H9 (cell line): Measurements from ENCODE around the gene NGF. TPM values are rescaled to one million over a fixed set of nuclear protein-coding genes. Genes with fewer than 3 reads are reported as not detected.

Experiments used
- DNase-seq: peaks from one replicate; pipeline ENCODE4 v3.0.0-alpha.2; 2017
- H2AFZ ChIP-seq: one replicate; pipeline ENCODE4 v1.6.1; 2013; ENCODE audit warnings: mild to moderate bottlenecking, low read length, control low read depth, moderate library complexity
- H2AK5ac ChIP-seq: 2 replicates; pipeline ENCODE4 v1.6.1; 2013; ENCODE audit warnings: low read length, control low read depth, mixed read lengths; ENCODE audit not compliant: insufficient read length
- H2BK120ac ChIP-seq: one replicate; pipeline ENCODE4 v1.6.1; 2013; ENCODE audit warnings: low read depth, mild to moderate bottlenecking, low read length, control low read depth, inconsistent platforms; ENCODE audit not compliant: poor library complexity, severe bottlenecking
- H2BK12ac ChIP-seq: 2 replicates; pipeline ENCODE4 v1.6.1; 2013; ENCODE audit warnings: low read length, control low read depth, mixed read lengths, low read depth; ENCODE audit not compliant: insufficient read length
- H2BK15ac ChIP-seq: 2 replicates; pipeline ENCODE4 v1.6.1; 2013; ENCODE audit warnings: low read depth, low read length, control low read depth
- H2BK20ac ChIP-seq: one replicate; pipeline ENCODE4 v1.6.1; 2013; ENCODE audit warnings: low read depth, mild to moderate bottlenecking, low read length, control low read depth, inconsistent platforms; ENCODE audit not compliant: poor library complexity, severe bottlenecking
- H2BK5ac ChIP-seq: 2 replicates; pipeline ENCODE4 v1.6.1; 2013; ENCODE audit warnings: low read length, control low read depth, mixed read lengths; ENCODE audit not compliant: insufficient read length
- H3K14ac ChIP-seq: 2 replicates; pipeline ENCODE4 v1.6.1; 2013; ENCODE audit warnings: low read length, control low read depth; ENCODE audit not compliant: insufficient read depth
- H3K18ac ChIP-seq: 2 replicates; pipeline ENCODE4 v1.6.1; 2013; ENCODE audit warnings: low read depth, mild to moderate bottlenecking, mixed read lengths, low read length, control low read depth; ENCODE audit not compliant: insufficient read length
- H3K23ac ChIP-seq: 2 replicates; pipeline ENCODE4 v1.6.1; 2013; ENCODE audit warnings: low read length, control low read depth, mixed read lengths, low read depth; ENCODE audit not compliant: insufficient read length
- H3K23me2 ChIP-seq: 2 replicates; pipeline ENCODE4 v1.6.1; 2013; ENCODE audit warnings: low read depth, mild to moderate bottlenecking, mixed read lengths, low read length, control low read depth; ENCODE audit not compliant: insufficient read length, poor library complexity, severe bottlenecking
- H3K27ac ChIP-seq: 2 replicates; pipeline ENCODE4 v1.5.1; 2013; ENCODE audit warnings: low read length, control low read depth, mixed read lengths, low read depth; ENCODE audit not compliant: insufficient read length
- H3K27me3 ChIP-seq: 2 replicates; pipeline ENCODE4 v1.6.1; 2013; ENCODE audit warnings: low read length, control low read depth, inconsistent platforms; ENCODE audit not compliant: insufficient read depth
- H3K4ac ChIP-seq: 2 replicates; pipeline ENCODE4 v1.6.1; 2013; ENCODE audit warnings: low read depth, mild to moderate bottlenecking, control low read depth, inconsistent platforms, low read length, moderate library complexity
- H3K4me1 ChIP-seq: 2 replicates; pipeline ENCODE4 v1.6.1; 2013; ENCODE audit warnings: low read length, control low read depth, inconsistent platforms; ENCODE audit not compliant: insufficient read depth
- H3K4me2 ChIP-seq: 2 replicates; pipeline ENCODE4 v1.6.1; 2013; ENCODE audit warnings: low read length, control low read depth, mixed read lengths; ENCODE audit not compliant: insufficient read length, insufficient read depth
- H3K56ac ChIP-seq: 2 replicates; pipeline ENCODE4 v1.6.1; 2013; ENCODE audit warnings: low read depth, mild to moderate bottlenecking, mixed read lengths, low read length, control low read depth; ENCODE audit not compliant: insufficient read length
- H3K79me1 ChIP-seq: 2 replicates; pipeline ENCODE4 v1.6.1; 2013; ENCODE audit warnings: low read depth, mild to moderate bottlenecking, moderate library complexity, low read length, control low read depth, inconsistent platforms; ENCODE audit not compliant: insufficient read depth, poor library complexity, severe bottlenecking
- H3K79me2 ChIP-seq: 2 replicates; pipeline ENCODE4 v1.6.1; 2013; ENCODE audit warnings: low read length, control low read depth, inconsistent platforms; ENCODE audit not compliant: insufficient read depth
- H3K9ac ChIP-seq: 2 replicates; pipeline ENCODE4 v1.6.1; 2013; ENCODE audit warnings: low read length, control low read depth, mixed read lengths; ENCODE audit not compliant: insufficient read length; ENCODE audit errors: extremely low read depth
- H3K9me3 ChIP-seq: one replicate; pipeline ENCODE4 v1.6.1; 2013; ENCODE audit warnings: low read depth, low read length, inconsistent platforms; ENCODE audit not compliant: control insufficient read depth
- H3T11ph ChIP-seq: one replicate; pipeline ENCODE4 v1.6.1; 2013; ENCODE audit warnings: mild to moderate bottlenecking, low read length, control low read depth, inconsistent platforms
- H4K20me1 ChIP-seq: one replicate; pipeline ENCODE4 v1.6.1; 2013; ENCODE audit not compliant: control insufficient read depth, insufficient read length, insufficient read depth
- H4K5ac ChIP-seq: 2 replicates; pipeline ENCODE4 v1.6.1; 2013; ENCODE audit warnings: low read depth, mild to moderate bottlenecking, mixed read lengths, low read length, control low read depth; ENCODE audit not compliant: insufficient read length
- H4K8ac ChIP-seq: replicated peaks from 2 replicates; pipeline ENCODE4 v1.6.1; 2013; ENCODE audit warnings: low read length, control low read depth, mixed read lengths, low read depth; ENCODE audit not compliant: insufficient read length
- H4K91ac ChIP-seq: 2 replicates; pipeline ENCODE4 v1.6.1; 2013; ENCODE audit warnings: low read depth, mild to moderate bottlenecking, moderate library complexity, mixed read lengths, low read length, control low read depth; ENCODE audit not compliant: insufficient read length
- H3K27ac Mint-ChIP-seq, 3 experiments: 2 replicates in 2 of 3; 3 replicates in 1 of 3; pipeline ENCODE4 v1.8.0; 2020 to 2021; ENCODE audit warnings: mixed read lengths in 3 of 3, mild to moderate bottlenecking in 1 of 3, moderate library complexity in 1 of 3
- H3K27me3 Mint-ChIP-seq: 2 replicates; pipeline ENCODE4 v1.8.0; 2021; ENCODE audit warnings: low read depth, mild to moderate bottlenecking, moderate library complexity, mixed read lengths
- H3K36me3 Mint-ChIP-seq, 3 experiments: 2 replicates in 2 of 3; 3 replicates in 1 of 3; pipeline ENCODE4 v1.8.0; 2020 to 2021; ENCODE audit warnings: low read depth in 3 of 3, mixed read lengths in 3 of 3; ENCODE audit not compliant: insufficient read depth in 1 of 3
- H3K4me1 Mint-ChIP-seq, 2 experiments: 2 replicates each; pipeline ENCODE4 v1.8.0; 2020; ENCODE audit warnings: mixed read lengths in 2 of 2
- H3K4me3 Mint-ChIP-seq, 2 experiments: 2 replicates in 1 of 2; 3 replicates in 1 of 2; pipeline ENCODE4 v1.8.0; 2020 to 2021; ENCODE audit warnings: mild to moderate bottlenecking in 2 of 2, mixed read lengths in 2 of 2, moderate library complexity in 1 of 2
- H3K9me3 Mint-ChIP-seq, 2 experiments: 2 replicates in 1 of 2; 3 replicates in 1 of 2; pipeline ENCODE4 v1.8.0; 2020; ENCODE audit warnings: mild to moderate bottlenecking in 2 of 2, mixed read lengths in 2 of 2, moderate library complexity in 1 of 2
- WGBS: extraction: QIAGEN DNeasy Blood & Tissue Kit; methylation state at CpG from one replicate; pipeline ENCODE4 v1.1.7; 2013; ENCODE audit warnings: missing lambda C conversion rate, low lambda C conversion rate, mixed read lengths; ENCODE audit not compliant: insufficient read length; ENCODE audit errors: extremely low coverage; 5-methylcytosine and 5-hydroxymethylcytosine counted together
- total RNA-seq: library from RNA; stranded (reverse); gene quantifications from 2 replicates; pipeline ENCODE4 v1.2.1, GENCODE V29; 2021
- TF ChIP-seq, protein P1 (sequence below): fragments of 200-600 bp; sonication (generic); conservative IDR thresholded peaks from 3 replicates; pipeline ENCODE4 v1.8.0; 2021; ENCODE audit warnings: antibody characterized with exemption, mild to moderate bottlenecking

The NGF gene
- total RNA-seq, 1 experiment from 2014 or later = 0.22 TPM

DNA sequence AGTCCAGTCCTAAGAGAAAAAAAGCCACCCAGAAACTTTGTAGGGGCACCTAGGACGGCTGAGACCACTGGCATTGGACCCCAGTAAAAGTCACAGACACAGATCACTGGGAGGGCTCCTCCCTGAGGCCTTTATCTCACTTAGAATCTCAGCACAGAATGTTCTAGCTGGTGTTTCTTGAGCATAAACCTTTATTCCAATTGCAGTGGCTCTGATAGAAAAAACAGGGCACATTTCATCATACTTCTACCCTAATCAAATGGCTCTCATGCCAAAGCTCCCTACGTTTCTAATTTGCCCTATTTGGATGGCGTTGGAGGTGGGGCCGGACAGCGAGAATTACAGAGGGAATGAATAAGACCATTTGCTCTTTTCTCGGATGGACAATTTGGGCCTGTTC lies 53.8 kb downstream of the NGF start:
- no peak overlapping the region for H3K9ac ChIP-seq
- Mint-ChIP-seq H3K4me1 (peaks cover 12 to 14% of the 10 kb centered on the region in 2 experiments), H3K27me3 (peaks cover 3% of the 10 kb centered on the region), H3K27ac (peak overlapping the region in 1 of 3 experiments; percentile 78; a peak in 1 of 7 replicates), H3K9me3 (no peaks in the 10 kb centered on the region), H3K36me3 (no peaks in the 10 kb centered on the region; a peak in 1 of 7 replicates), H3K4me3 (no peak overlapping the region)
- H2BK15ac ChIP-seq = no peak overlapping the region
- no peaks in the 10 kb centered on the region for H3K23me2 ChIP-seq
- no peak overlapping the region for H2BK20ac ChIP-seq
- H2AFZ ChIP-seq = no peak overlapping the region
- H3K27ac ChIP-seq = no peak overlapping the region
- no peaks in the 10 kb centered on the region for H3K79me2 ChIP-seq
- H3K4me1 ChIP-seq = no peaks in the 10 kb centered on the region
- TF ChIP-seq, protein P1, sequence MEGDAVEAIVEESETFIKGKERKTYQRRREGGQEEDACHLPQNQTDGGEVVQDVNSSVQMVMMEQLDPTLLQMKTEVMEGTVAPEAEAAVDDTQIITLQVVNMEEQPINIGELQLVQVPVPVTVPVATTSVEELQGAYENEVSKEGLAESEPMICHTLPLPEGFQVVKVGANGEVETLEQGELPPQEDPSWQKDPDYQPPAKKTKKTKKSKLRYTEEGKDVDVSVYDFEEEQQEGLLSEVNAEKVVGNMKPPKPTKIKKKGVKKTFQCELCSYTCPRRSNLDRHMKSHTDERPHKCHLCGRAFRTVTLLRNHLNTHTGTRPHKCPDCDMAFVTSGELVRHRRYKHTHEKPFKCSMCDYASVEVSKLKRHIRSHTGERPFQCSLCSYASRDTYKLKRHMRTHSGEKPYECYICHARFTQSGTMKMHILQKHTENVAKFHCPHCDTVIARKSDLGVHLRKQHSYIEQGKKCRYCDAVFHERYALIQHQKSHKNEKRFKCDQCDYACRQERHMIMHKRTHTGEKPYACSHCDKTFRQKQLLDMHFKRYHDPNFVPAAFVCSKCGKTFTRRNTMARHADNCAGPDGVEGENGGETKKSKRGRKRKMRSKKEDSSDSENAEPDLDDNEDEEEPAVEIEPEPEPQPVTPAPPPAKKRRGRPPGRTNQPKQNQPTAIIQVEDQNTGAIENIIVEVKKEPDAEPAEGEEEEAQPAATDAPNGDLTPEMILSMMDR = no peak
- no peak overlapping the region for H2AK5ac ChIP-seq
- H4K20me1 ChIP-seq = no peaks in the 10 kb centered on the region
- no peak overlapping the region for H4K5ac ChIP-seq
- H3K4ac ChIP-seq = no peak overlapping the region
- no peak overlapping the region for H4K91ac ChIP-seq
- no peak overlapping the region for H2BK120ac ChIP-seq
- no peak overlapping the region for H3T11ph ChIP-seq
- no peaks in the 10 kb centered on the region for H3K79me1 ChIP-seq
- H2BK5ac ChIP-seq = no peak overlapping the region
- H3K18ac ChIP-seq = no peak overlapping the region
- H3K14ac ChIP-seq = no peak overlapping the region
- H4K8ac ChIP-seq = no peak overlapping the region
- no peak overlapping the region for H3K4me2 ChIP-seq
- no peak overlapping the region for H3K23ac ChIP-seq
- no peaks in the 10 kb centered on the region for H3K9me3 ChIP-seq
- H3K27me3 ChIP-seq = no peaks in the 10 kb centered on the region
- no peak overlapping the region for H2BK12ac ChIP-seq
- DNase-seq = no peak
- WGBS = no CpG with 5 or more reads among the region's 6 CpGs
- H3K56ac ChIP-seq = no peak overlapping the region
